Measurements from ENCODE around the gene TGFB1I1.

- TF ChIP-seq CTCF (conservative IDR thresholded peaks at IDR 0.05 in 1 of 2, IDR thresholded peaks at IDR 0.05 in 1 of 2; ENCODE audit: extremely low read depth in 1 of 2, insufficient read depth in 1 of 2, low read depth in 1 of 2, low read length in 2 of 2) (no peak), EZH2 (IDR thresholded peaks at IDR 0.05; ENCODE audit: borderline replicate concordance, low read length) (no peak)
Observed at GRCh38 chr16:31477220-31478216, 5.6 kb downstream of the TGFB1I1 start.
